ENCODE results near the gene SSBP2. TPM values are rescaled to one million over a fixed set of nuclear protein-coding genes. Genes with fewer than 3 reads are reported as not detected.

Gene SSBP2
- total RNA-seq, 6 donors from 2014 or later = 23.0 to 110 (median 32.9) TPM

- 60 to 63% methylated on average over 2 of the region's 2 CpGs for WGBS, 2 donors
These were observed 10.4 kb upstream of the SSBP2 start for GRCh38 chr5:81761270-81761669.

DNA sequence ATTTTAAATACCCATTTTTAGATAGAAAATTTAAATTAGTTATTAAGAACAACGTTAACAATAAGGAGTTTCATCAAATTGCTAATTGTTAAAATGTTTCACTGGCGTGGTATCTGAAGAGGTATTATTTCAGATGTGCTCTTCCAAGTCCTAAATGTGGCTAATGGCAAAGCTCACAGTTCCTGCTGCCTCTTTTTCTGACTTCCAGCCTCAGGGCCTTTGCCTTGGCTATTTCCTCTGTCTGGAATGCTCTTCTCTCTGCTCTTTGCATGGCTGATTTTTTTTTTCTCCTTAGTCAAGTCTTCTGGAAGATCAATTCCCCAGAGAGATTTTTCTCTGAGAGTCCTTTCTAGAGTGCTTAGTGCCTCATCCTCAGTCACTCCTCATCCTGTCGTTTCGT, 9.6 kb upstream of the SSBP2 start:
- TF ChIP-seq POLR2A (IDR thresholded peaks at IDR 0.05) = no peak
- TF ChIP-seq EP300 (IDR thresholded peaks at IDR 0.05) = no peak
- no peak for TF ChIP-seq CTCF (IDR thresholded peaks at IDR 0.05)
- TF ChIP-seq POLR2AphosphoS5 (IDR thresholded peaks at IDR 0.05) = no peak
- Histone ChIP-seq H3K27me3 (no peaks in the 10 kb centered on the region), H3K4me1 (peaks cover 4 to 18% (median 9%) of the 10 kb centered on the region in 4 donors), H3K9me3 (no peaks in the 10 kb centered on the region), H3K4me3 (no peak overlapping the region), H3K36me3 (no peaks in the 10 kb centered on the region), H3K27ac (no peak overlapping the region)
- DNase-seq = no peak
- WGBS, 2 donors = 70 to 71% methylated on average over 4 of the region's 4 CpGs
- no peak for ATAC-seq (ENCODE audit: low FRiP score in 2 of 2)

More at GRCh38 chr5:81761270-81761669, 10.4 kb upstream of the SSBP2 start:
- no peak overlapping the region for H3K4me3 ChIP-seq
- no peaks in the 10 kb centered on the region for H3K9me3 ChIP-seq
- TF ChIP-seq POLR2A (IDR thresholded peaks at IDR 0.05) (no peak), EP300 (IDR thresholded peaks at IDR 0.05) (no peak), CTCF (IDR thresholded peaks at IDR 0.05) (no peak), POLR2AphosphoS5 (IDR thresholded peaks at IDR 0.05) (no peak)
- peak in 1 of 2 donors; percentile 35 for ATAC-seq (ENCODE audit: low FRiP score in 2 of 2)
- H3K4me1 ChIP-seq = peaks cover 0 to 11% (median 3%) of the 10 kb centered on the region in 4 donors
- no peak for DNase-seq
- H3K27ac ChIP-seq = no peak overlapping the region
- no peaks in the 10 kb centered on the region for H3K36me3 ChIP-seq
- no peaks in the 10 kb centered on the region for H3K27me3 ChIP-seq

DNA sequence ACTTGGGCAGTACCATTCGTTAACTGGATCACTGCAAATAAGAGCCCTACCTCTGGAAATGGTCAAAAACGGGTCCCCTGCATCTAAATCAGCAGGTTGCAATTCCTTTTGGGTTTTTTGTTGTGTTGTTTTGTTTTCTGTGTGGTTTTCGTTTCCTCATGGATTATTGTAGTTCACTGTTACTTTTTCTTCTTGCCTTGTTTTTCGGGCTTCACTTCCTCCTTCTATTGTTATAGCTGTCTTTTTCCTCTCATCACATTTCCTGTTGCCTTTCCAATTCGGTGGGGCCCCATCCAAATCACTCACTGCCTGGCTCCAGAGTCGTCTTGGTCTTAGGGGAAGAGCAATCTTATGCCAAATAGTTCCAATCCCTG, 8.7 kb upstream of the SSBP2 start:
- Histone ChIP-seq H3K4me3 (no peak overlapping the region), H3K4me1 (peaks cover 4 to 19% (median 11%) of the 10 kb centered on the region in 4 donors), H3K9me3 (no peaks in the 10 kb centered on the region), H3K27me3 (no peaks in the 10 kb centered on the region), H3K36me3 (no peaks in the 10 kb centered on the region), H3K27ac (peak overlapping the region in 2 of 4 donors; percentile 26 to 43)
- 39 to 49% methylated on average over 6 of the region's 6 CpGs for WGBS, 2 donors
- DNase-seq (no peak), ATAC-seq (ENCODE audit: low FRiP score in 2 of 2) (no peak)
- TF ChIP-seq CTCF (IDR thresholded peaks at IDR 0.05) = no peak
- no peak for TF ChIP-seq POLR2A (IDR thresholded peaks at IDR 0.05)
- TF ChIP-seq POLR2AphosphoS5 (IDR thresholded peaks at IDR 0.05) = no peak
- no peak for TF ChIP-seq EP300 (IDR thresholded peaks at IDR 0.05)

DNA sequence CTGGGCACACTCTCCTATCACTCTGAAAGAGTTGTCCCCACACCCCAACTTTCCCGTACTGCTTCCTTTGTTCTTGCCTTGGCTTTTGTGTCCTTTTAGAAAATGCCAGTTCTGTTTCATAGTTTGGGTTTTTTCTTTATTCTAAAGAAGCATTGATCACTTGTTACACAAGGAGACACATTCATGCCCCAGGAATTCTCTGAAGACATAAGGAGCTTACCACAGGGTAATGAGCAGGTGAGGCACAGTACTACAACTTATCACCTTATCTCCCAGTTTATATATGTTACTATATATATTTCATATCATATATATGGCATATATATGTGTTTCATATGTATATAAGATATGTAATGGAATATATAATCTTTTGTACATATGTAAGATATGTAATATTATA, 6.5 kb upstream of the SSBP2 start:
- 88 to 95% methylated on average over 1 of the region's 1 CpG for WGBS, 2 donors
- DNase-seq (no peak), ATAC-seq (ENCODE audit: low FRiP score in 2 of 2) (no peak)

More for the DNA sequence above, 6.5 kb upstream of the SSBP2 start:
- TF ChIP-seq POLR2A (IDR thresholded peaks at IDR 0.05) = no peak
- TF ChIP-seq POLR2AphosphoS5 (IDR thresholded peaks at IDR 0.05) = no peak
- no peak for TF ChIP-seq CTCF (IDR thresholded peaks at IDR 0.05)
- no peak for TF ChIP-seq EP300 (IDR thresholded peaks at IDR 0.05)
- Histone ChIP-seq H3K4me1 (peaks cover 6 to 23% (median 9%) of the 10 kb centered on the region in 4 donors), H3K27ac (no peak overlapping the region), H3K27me3 (no peaks in the 10 kb centered on the region), H3K4me3 (no peak overlapping the region), H3K9me3 (no peaks in the 10 kb centered on the region), H3K36me3 (no peaks in the 10 kb centered on the region)
